Neural progenitor cell (in vitro differentiated cells): ENCODE results near the gene ARHGAP20.
A peak's percentile ranks its signal among the peaks of the same experiment; 100 is the strongest.

ENCODE experiments used
- CTCF ChIP-seq: fragments of 200-600 bp; sonication (generic); IDR thresholded peaks from 2 replicates; pipeline ENCODE4 v1.5.1; 2017; ENCODE audit warnings: antibody characterized with exemption, mild to moderate bottlenecking
- EZH2 ChIP-seq: fragments of 200-600 bp; sonication (generic); IDR thresholded peaks from 2 replicates; pipeline ENCODE4 v1.6.1; 2017; ENCODE audit warnings: antibody characterized with exemption, mild to moderate bottlenecking, moderate library complexity

DNA sequence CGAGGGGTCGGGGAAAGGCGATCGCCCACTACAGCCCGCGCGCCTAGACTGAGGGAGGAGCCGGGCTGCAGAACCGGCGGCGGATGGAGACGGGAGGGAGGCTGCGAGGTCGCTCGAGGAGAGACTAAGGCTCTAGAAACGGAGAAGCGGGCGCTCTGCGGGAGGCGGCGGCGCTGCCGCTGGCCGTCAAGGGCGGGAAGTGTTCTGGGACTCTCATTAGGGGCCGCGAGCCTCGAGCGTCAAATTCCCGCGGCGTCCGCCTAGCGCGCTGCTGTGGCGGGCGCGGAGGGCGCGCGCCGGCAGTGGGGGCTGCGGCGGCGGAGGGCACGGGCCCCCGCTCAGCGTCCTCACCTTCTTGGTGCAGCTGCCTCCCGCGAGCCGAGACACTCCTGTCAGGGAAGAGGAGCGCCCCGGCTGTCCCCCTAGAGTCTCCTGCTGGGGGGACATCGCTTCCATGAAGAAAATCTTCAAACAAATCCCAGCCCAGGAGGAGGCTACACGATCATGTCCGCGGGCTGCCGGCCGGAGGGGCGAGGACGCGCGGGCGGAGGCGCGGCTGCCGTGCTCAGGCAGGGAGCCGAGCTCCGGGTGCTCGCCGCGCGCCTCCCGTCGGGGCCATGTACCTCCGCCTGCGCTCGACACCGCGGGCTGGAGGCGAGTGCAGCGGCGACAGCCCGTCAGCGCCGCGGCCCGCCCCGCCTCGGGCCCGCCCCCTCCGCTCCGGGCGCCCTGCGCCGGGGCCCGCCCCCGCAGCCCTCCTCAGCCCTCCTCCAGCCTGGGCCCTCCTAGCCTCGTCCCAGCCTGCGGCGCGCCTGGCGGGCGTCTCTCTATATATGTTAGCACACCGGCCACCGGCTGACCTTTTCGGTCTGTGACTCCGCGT is at the start of gene ARHGAP20:
- TF ChIP-seq CTCF (no peak), EZH2 (peak; percentile 67)
